Activated CD8-positive, alpha-beta T cell treated with anti-CD3 and anti-CD28 coated beads for 36 hours (primary cell): ENCODE measurements around the gene CDH15. TPM values are rescaled to one million over a fixed set of nuclear protein-coding genes. Genes with fewer than 3 reads are reported as not detected.

ENCODE experiments used
- ATAC-seq: fragments of 200-7000 bp; cut with Tn5 transposase; one replicate; pipeline ENCODE4 v1.10.0; 2021; ENCODE audit warnings: mild to moderate bottlenecking, moderate library complexity
- CTCF ChIA-PET: fragments of 350-600 bp; sonication (Branson Sonifier 250); formaldehyde crosslinking; loops from one replicate; lab custom pipeline; 2021; ENCODE audit warnings: antibody characterized with exemption; lab: Charles Lee
- POLR2A ChIA-PET: fragments of 350-600 bp; sonication (Branson Sonifier 250); formaldehyde crosslinking; loops from one replicate; lab custom pipeline; 2021; ENCODE audit warnings: antibody characterized with exemption; lab: Charles Lee
- DNase-seq: peaks from one replicate; pipeline ENCODE4 v3.0.0-alpha.2; 2020
- H3K27ac Mint-ChIP-seq: one replicate; pipeline ENCODE4 v1.8.0; 2021; ENCODE audit warnings: mild to moderate bottlenecking, mixed read lengths
- H3K27me3 Mint-ChIP-seq: one replicate; pipeline ENCODE4 v1.8.0; 2021; ENCODE audit warnings: mixed read lengths
- H3K36me3 Mint-ChIP-seq: one replicate; pipeline ENCODE4 v1.8.0; 2021; ENCODE audit warnings: low read depth, mixed read lengths
- H3K4me1 Mint-ChIP-seq: one replicate; pipeline ENCODE4 v1.8.0; 2021; ENCODE audit warnings: low read depth, mixed read lengths
- H3K4me3 Mint-ChIP-seq: one replicate; pipeline ENCODE4 v1.8.0; 2021; ENCODE audit warnings: mild to moderate bottlenecking, moderate library complexity, mixed read lengths
- H3K9me3 Mint-ChIP-seq: one replicate; pipeline ENCODE4 v1.8.0; 2021; ENCODE audit warnings: mixed read lengths
- intact Hi-C: fragments of 100-400 bp; cut with micrococcal nuclease; formaldehyde crosslinking; loops from one replicate; pipeline ENCODE4 v1.10.0; 2022
- total RNA-seq, 2 experiments: library from RNA; stranded (reverse); gene quantifications; one replicate each; pipeline ENCODE4 v1.2.3, GENCODE V29; 2021
- TF ChIP-seq, protein P1 (sequence below): fragments of 200-600 bp; IDR thresholded peaks from one replicate; pipeline ENCODE4 v1.8.0; 2022; ENCODE audit warnings: antibody characterized with exemption, mild to moderate bottlenecking

CDH15 gene
- total RNA-seq, 2 experiments from 2014 or later = not detected

DNA sequence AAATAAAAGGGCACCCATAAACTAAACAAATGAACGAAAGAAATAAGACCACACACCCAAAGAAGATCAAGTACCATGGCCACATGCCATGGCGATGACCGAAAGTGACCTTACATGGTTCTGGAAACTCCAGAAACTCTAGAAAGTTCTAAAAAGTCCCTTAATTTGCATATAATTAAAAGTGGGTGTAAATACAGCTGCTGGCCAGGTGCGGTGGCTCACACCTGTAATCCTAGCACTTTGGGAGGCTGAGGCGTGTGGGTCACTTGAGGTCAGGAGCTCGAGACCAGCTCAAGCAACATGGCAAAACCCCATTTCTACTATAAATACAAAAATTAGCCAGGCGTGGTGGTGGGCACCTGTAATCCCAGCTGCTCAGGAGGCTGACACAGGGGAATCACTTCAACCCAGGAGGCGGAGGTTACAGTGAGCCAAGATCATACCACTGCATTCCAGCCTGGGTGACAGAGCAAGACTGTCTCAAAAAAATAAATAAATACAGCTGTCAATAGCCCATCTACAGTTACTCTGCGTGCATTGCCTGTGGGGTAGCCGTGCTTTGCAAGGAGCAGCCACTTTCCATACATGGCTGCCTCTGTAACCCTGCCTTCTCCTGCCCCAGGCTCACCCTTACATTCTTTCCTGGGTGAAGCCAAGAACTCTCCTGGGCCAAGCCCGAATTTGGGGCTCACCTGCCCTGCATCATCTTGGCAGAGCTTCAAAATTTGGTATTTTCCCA lies 38.8 kb downstream of the CDH15 start:
- POLR2A ChIA-PET = no interaction called here
- no peak overlapping the region for H3K27ac Mint-ChIP-seq
- peaks cover 5% of the 10 kb centered on the region for H3K27me3 Mint-ChIP-seq
- TF ChIP-seq, protein P1, sequence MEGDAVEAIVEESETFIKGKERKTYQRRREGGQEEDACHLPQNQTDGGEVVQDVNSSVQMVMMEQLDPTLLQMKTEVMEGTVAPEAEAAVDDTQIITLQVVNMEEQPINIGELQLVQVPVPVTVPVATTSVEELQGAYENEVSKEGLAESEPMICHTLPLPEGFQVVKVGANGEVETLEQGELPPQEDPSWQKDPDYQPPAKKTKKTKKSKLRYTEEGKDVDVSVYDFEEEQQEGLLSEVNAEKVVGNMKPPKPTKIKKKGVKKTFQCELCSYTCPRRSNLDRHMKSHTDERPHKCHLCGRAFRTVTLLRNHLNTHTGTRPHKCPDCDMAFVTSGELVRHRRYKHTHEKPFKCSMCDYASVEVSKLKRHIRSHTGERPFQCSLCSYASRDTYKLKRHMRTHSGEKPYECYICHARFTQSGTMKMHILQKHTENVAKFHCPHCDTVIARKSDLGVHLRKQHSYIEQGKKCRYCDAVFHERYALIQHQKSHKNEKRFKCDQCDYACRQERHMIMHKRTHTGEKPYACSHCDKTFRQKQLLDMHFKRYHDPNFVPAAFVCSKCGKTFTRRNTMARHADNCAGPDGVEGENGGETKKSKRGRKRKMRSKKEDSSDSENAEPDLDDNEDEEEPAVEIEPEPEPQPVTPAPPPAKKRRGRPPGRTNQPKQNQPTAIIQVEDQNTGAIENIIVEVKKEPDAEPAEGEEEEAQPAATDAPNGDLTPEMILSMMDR = no peak
- peaks cover 6% of the 10 kb centered on the region for H3K4me1 Mint-ChIP-seq
- no peak for ATAC-seq
- no peaks in the 10 kb centered on the region for H3K9me3 Mint-ChIP-seq
- no peak for DNase-seq
- no peak overlapping the region for H3K4me3 Mint-ChIP-seq
- intact Hi-C loops = loop anchor here (10.0 kb wide), 1 partner anchor 266 kb away; no protein-coding TSS in a partner anchor
- CTCF ChIA-PET = no interaction called here
- H3K36me3 Mint-ChIP-seq = no peaks in the 10 kb centered on the region

DNA sequence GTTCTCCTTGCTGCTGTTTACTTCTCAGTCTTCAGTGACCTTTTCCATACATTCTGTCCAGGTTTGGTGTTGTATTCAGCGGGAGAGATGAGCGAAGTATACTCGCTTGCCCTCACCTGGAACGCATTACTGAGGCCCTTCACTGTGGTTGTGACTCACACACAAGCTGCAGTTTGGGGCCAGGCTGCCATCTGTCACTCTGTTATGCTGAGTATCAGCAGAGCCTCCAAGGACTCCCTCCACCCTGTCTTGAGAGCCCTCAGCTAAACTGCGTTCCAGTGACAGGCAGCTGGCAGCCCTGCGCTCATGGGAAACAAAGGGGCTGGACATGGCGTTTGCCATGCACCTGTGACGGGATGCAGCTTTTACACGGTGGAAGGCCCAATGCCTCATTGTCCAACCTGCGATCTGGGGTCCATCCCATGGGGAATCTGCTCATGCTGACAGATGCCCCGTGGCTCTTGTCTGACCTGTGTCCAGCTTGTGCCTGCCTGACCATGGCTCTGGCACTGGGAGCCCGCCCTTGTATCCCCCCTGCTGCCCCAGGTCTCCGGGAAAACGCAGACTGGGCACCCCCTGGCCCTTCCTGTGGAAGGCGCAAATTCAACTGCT lies 39.5 kb downstream of the CDH15 start:
- DNase-seq = no peak
- H3K4me3 Mint-ChIP-seq = no peak overlapping the region
- H3K36me3 Mint-ChIP-seq = no peaks in the 10 kb centered on the region
- TF ChIP-seq, protein P1 = no peak
- ATAC-seq = no peak
- peaks cover 8% of the 10 kb centered on the region for H3K4me1 Mint-ChIP-seq
- no peaks in the 10 kb centered on the region for H3K9me3 Mint-ChIP-seq
- CTCF ChIA-PET = no interaction called here
- POLR2A ChIA-PET = no interaction called here
- intact Hi-C loops = loop anchor here (10.0 kb wide), 1 partner anchor 266 kb away; no protein-coding TSS in a partner anchor
- no peak overlapping the region for H3K27ac Mint-ChIP-seq
- H3K27me3 Mint-ChIP-seq = peaks cover 5% of the 10 kb centered on the region

DNA sequence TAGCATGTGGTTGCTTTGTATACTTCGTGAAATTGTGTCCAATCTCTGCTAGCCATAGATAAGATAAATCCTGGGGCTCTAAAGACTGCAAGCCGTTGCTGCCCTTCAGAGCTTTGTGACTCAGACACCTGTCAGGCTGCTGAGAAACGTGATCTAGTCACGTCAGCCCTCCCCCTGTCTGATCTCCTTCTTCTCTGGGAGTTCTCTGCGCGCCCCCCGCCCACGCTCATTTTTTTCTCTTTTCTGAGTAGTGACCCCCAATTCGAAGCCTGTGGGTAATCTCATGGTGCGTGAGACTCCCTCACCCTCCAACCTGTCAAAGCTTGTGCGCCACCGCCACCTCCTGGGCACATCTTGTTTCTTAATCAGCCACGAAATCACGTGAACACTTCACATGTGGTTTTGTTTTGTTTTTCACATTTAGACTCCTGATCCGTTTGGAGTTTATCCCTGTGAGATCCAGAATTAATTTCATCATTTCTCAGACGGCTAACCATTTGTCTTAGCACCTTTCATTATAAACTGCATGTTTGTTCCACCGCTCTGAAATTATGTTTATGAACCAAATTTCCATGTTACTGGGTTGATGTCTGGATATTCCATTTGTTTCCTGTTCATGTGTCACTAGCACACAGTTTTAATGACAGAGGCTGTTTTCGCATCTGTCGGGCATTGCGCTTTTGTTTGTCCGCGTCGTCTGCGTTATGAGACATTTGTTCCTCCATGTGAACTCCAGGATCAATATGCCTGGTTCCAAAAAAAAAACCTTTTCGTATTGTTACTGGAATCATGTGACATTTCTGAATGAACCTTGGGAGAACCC lies 45.0 kb downstream of the CDH15 start:
- TF ChIP-seq, protein P1 = peak; percentile 79
- Mint-ChIP-seq H3K4me3 (peak overlapping the region; percentile 75), H3K9me3 (no peaks in the 10 kb centered on the region), H3K27me3 (no peaks in the 10 kb centered on the region), H3K27ac (peak overlapping the region; percentile 84), H3K36me3 (peaks cover under 1% of the 10 kb centered on the region), H3K4me1 (peaks cover 22% of the 10 kb centered on the region)
- peak; percentile 95 for DNase-seq
- ATAC-seq = peak; percentile 85
- ChIA-PET POLR2A (interaction anchor here (1.0 to 1.1 kb wide), 2 partner anchors 10 to 14 kb away, joined by 3 read pairs; no protein-coding TSS in a partner anchor), CTCF (interaction anchor here (0.6 to 1.7 kb wide), 13 partner anchors 8 to 407 kb away, joined by 3 to 6 read pairs (median 3); partner anchors contain the start of gene CDH15)
- intact Hi-C loops = loop anchor here (10.0 kb wide), 1 partner anchor 272 kb away; no protein-coding TSS in a partner anchor

DNA sequence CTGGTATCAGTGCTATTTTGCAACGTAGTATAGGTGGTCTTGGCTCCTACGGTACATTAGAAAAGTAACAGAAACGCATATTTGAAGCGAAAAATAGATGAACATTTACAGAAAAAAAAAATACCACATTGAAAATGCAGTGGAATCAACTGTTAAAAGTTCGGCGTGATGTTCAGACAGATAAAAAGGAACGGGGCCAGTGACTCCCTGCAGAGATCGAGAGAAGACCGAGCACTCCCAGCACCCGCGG lies 45.5 kb downstream of the CDH15 start:
- ChIA-PET CTCF (interaction anchor here (0.9 to 1.5 kb wide), 5 partner anchors 23 to 479 kb away, joined by 3 to 5 read pairs (median 4); partner anchors contain the start of gene CDH15), POLR2A (interaction anchor here (1.0 to 1.6 kb wide), 4 partner anchors 9 to 436 kb away, joined by 3 to 9 read pairs (median 4); no protein-coding TSS in a partner anchor)
- no peaks in the 10 kb centered on the region for H3K27me3 Mint-ChIP-seq
- TF ChIP-seq, protein P1 = no peak
- H3K4me3 Mint-ChIP-seq = peak overlapping the region; percentile 75
- DNase-seq (no peak), ATAC-seq (no peak)
- H3K36me3 Mint-ChIP-seq = peaks cover 5% of the 10 kb centered on the region
- peak overlapping the region; percentile 84 for H3K27ac Mint-ChIP-seq
- intact Hi-C loops = loop anchor here (10.0 kb wide), 1 partner anchor 272 kb away; no protein-coding TSS in a partner anchor
- peaks cover 22% of the 10 kb centered on the region for H3K4me1 Mint-ChIP-seq
- H3K9me3 Mint-ChIP-seq = no peaks in the 10 kb centered on the region
